ENCODE results near the gene PDE7B. TPM values are rescaled to one million over a fixed set of nuclear protein-coding genes. Genes with fewer than 3 reads are reported as not detected.

Gene PDE7B
- total RNA-seq, 4 donors from 2014 or later = 3.4 to 15.4 (median 9.3) TPM

GRCh38 chr6:135867332-135867731 lies 15.8 kb downstream of the PDE7B start:
- H3K27ac ChIP-seq (replicated peaks in 1 of 4) = no peak overlapping the region
- no peak for DNase-seq (ENCODE audit: extremely low spot score)
- no peaks in the 10 kb centered on the region for H3K27me3 ChIP-seq
- no peak for TF ChIP-seq EP300 (IDR thresholded peaks at IDR 0.05)
- no peak for TF ChIP-seq CTCF (IDR thresholded peaks at IDR 0.05)
- no peak for TF ChIP-seq POLR2AphosphoS5 (IDR thresholded peaks at IDR 0.05)
- TF ChIP-seq POLR2A (IDR thresholded peaks at IDR 0.05; ENCODE audit: low read depth) = no peak
- H3K36me3 ChIP-seq = no peaks in the 10 kb centered on the region
- intact Hi-C loops (cut with DNase I) = no loop called here
- H3K9me3 ChIP-seq = no peaks in the 10 kb centered on the region
- no peak overlapping the region for H3K4me3 ChIP-seq
- no peaks in the 10 kb centered on the region for H3K4me1 ChIP-seq
- WGBS = 87% methylated on average over 6 of the region's 6 CpGs

GRCh38 chr6:135869857-135870256 lies 18.4 kb downstream of the PDE7B start:
- WGBS = 98% methylated on average over 4 of the region's 4 CpGs
- Histone ChIP-seq H3K4me3 (no peak overlapping the region), H3K4me1 (no peaks in the 10 kb centered on the region), H3K27me3 (no peaks in the 10 kb centered on the region), H3K27ac (replicated peaks in 1 of 4) (no peak overlapping the region), H3K9me3 (no peaks in the 10 kb centered on the region), H3K36me3 (no peaks in the 10 kb centered on the region)
- TF ChIP-seq CTCF (IDR thresholded peaks at IDR 0.05) (no peak), POLR2A (IDR thresholded peaks at IDR 0.05; ENCODE audit: low read depth) (no peak), POLR2AphosphoS5 (IDR thresholded peaks at IDR 0.05) (no peak), EP300 (IDR thresholded peaks at IDR 0.05) (no peak)
- DNase-seq (ENCODE audit: extremely low spot score) = no peak
- intact Hi-C loops (cut with DNase I) = no loop called here

- Histone ChIP-seq H3K4me3 (no peak overlapping the region), H3K9me3 (no peaks in the 10 kb centered on the region), H3K36me3 (no peaks in the 10 kb centered on the region), H3K27ac (replicated peaks in 1 of 4) (no peak overlapping the region), H3K27me3 (no peaks in the 10 kb centered on the region), H3K4me1 (no peaks in the 10 kb centered on the region)
- TF ChIP-seq EP300 (IDR thresholded peaks at IDR 0.05) (no peak), POLR2AphosphoS5 (IDR thresholded peaks at IDR 0.05) (no peak), CTCF (IDR thresholded peaks at IDR 0.05) (no peak), POLR2A (IDR thresholded peaks at IDR 0.05; ENCODE audit: low read depth) (no peak)
- intact Hi-C loops (cut with DNase I) = no loop called here
- DNase-seq (ENCODE audit: extremely low spot score) = no peak
- WGBS = 54% methylated on average over 2 of the region's 2 CpGs
These were observed 19.2 kb downstream of the PDE7B start for GRCh38 chr6:135870722-135871121.

GRCh38 chr6:135871296-135871695 lies 19.8 kb downstream of the PDE7B start:
- TF ChIP-seq POLR2A (IDR thresholded peaks at IDR 0.05; ENCODE audit: low read depth) (no peak), CTCF (IDR thresholded peaks at IDR 0.05) (no peak), EP300 (IDR thresholded peaks at IDR 0.05) (no peak), POLR2AphosphoS5 (IDR thresholded peaks at IDR 0.05) (no peak)
- H3K27me3 ChIP-seq = no peaks in the 10 kb centered on the region
- H3K4me1 ChIP-seq = no peaks in the 10 kb centered on the region
- no peak for DNase-seq (ENCODE audit: extremely low spot score)
- H3K27ac ChIP-seq (replicated peaks in 1 of 4) = no peak overlapping the region
- no peak overlapping the region for H3K4me3 ChIP-seq
- WGBS = 76% methylated on average over 1 of the region's 1 CpG
- H3K36me3 ChIP-seq = no peaks in the 10 kb centered on the region
- H3K9me3 ChIP-seq = no peaks in the 10 kb centered on the region
- intact Hi-C loops (cut with DNase I) = no loop called here

DNA sequence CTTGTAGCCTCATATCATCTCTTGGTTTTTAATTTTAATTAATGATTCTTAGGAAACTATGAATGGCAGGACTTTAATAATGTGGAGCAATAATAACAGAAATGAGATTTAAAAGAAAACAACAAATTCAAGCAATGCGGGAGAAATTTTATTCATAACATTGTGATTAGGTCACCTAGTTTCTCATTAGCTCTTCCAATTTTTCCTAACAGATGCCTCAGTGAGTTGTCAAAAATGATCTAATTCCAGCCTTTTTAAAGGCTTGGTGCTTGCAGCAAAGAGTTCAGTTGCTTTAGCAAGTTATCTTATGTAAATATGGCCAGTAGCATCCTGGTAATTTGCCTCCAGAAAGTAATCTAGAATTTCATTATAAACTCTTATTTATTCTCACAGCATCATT lies 20.4 kb downstream of the PDE7B start:
- H3K27me3 ChIP-seq = no peaks in the 10 kb centered on the region
- H3K36me3 ChIP-seq = no peaks in the 10 kb centered on the region
- DNase-seq (ENCODE audit: extremely low spot score) = no peak
- no peak for TF ChIP-seq POLR2AphosphoS5 (IDR thresholded peaks at IDR 0.05)
- TF ChIP-seq EP300 (IDR thresholded peaks at IDR 0.05) = no peak
- TF ChIP-seq CTCF (IDR thresholded peaks at IDR 0.05) = no peak
- TF ChIP-seq POLR2A (IDR thresholded peaks at IDR 0.05; ENCODE audit: low read depth) = no peak
- intact Hi-C loops (cut with DNase I) = no loop called here
- no peak overlapping the region for H3K27ac ChIP-seq (replicated peaks in 1 of 4)
- H3K4me3 ChIP-seq = no peak overlapping the region
- WGBS = 68% methylated on average over 1 of the region's 1 CpG
- H3K4me1 ChIP-seq = no peaks in the 10 kb centered on the region
- H3K9me3 ChIP-seq = no peaks in the 10 kb centered on the region
